GM20000 (cell line): ENCODE measurements around the gene CENPF.

ENCODE experiments used
- DNase-seq: peaks from one replicate; pipeline ENCODE4 v3.0.0; 2012; ENCODE audit warnings: low spot score
- TF ChIP-seq, protein P1 (sequence below): IDR thresholded peaks from 2 replicates; pipeline ENCODE4 v1.5.1; 2012; ENCODE audit warnings: mild to moderate bottlenecking, control low read depth; ENCODE audit errors: extremely low read depth, missing control alignments

CENPF gene

GRCh38 chr1:214648801-214649200 lies 45.8 kb downstream of the CENPF start:
- DNase-seq = no peak
- TF ChIP-seq, protein P1, sequence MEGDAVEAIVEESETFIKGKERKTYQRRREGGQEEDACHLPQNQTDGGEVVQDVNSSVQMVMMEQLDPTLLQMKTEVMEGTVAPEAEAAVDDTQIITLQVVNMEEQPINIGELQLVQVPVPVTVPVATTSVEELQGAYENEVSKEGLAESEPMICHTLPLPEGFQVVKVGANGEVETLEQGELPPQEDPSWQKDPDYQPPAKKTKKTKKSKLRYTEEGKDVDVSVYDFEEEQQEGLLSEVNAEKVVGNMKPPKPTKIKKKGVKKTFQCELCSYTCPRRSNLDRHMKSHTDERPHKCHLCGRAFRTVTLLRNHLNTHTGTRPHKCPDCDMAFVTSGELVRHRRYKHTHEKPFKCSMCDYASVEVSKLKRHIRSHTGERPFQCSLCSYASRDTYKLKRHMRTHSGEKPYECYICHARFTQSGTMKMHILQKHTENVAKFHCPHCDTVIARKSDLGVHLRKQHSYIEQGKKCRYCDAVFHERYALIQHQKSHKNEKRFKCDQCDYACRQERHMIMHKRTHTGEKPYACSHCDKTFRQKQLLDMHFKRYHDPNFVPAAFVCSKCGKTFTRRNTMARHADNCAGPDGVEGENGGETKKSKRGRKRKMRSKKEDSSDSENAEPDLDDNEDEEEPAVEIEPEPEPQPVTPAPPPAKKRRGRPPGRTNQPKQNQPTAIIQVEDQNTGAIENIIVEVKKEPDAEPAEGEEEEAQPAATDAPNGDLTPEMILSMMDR = no peak

DNA sequence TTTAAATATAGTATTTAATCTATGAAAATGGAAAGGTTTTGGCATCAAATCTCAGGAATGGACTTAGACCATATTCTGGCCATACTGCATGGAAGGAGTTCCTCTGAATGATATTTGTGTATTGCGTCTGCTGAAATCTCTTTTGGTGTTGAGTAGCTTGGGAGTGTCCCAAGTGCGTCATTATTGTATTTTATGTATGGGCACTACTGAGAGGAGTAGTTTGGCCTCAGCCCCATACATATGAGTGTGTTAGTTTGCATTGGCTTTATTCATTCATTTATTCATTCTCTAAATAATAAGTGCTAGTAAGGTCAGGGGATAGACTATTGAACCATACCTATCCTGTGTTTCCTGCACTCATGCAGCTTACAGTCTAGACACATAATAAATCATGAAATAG lies 46.6 kb downstream of the CENPF start:
- TF ChIP-seq, protein P1 = no peak
- DNase-seq = no peak

GRCh38 chr1:214650664-214651063 lies 47.7 kb downstream of the CENPF start:
- TF ChIP-seq, protein P1 = no peak
- DNase-seq = no peak

- TF ChIP-seq, protein P1 = no peak
- DNase-seq = no peak
These were observed 54.3 kb downstream of the CENPF start for GRCh38 chr1:214657299-214657698.

DNA sequence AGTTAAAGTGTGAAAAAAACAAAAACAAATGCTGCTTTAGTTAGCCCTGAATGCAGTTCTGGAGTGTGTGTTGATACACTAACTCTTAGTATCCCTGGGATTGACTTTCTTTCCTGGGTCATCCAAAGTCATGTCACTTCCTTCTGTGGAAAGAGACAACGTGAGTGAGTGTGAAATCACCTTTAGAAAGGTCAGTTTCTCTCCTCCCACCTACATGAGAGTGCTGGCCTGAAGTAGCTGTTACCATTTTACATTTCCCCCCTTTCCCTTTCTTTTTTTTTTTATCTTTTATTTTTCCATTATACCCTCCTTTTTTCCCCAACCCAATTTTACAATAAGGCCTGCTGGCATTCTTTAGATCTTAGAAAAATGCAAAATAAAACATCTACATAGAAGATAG lies 55.2 kb downstream of the CENPF start:
- TF ChIP-seq, protein P1 = no peak
- no peak for DNase-seq

DNA sequence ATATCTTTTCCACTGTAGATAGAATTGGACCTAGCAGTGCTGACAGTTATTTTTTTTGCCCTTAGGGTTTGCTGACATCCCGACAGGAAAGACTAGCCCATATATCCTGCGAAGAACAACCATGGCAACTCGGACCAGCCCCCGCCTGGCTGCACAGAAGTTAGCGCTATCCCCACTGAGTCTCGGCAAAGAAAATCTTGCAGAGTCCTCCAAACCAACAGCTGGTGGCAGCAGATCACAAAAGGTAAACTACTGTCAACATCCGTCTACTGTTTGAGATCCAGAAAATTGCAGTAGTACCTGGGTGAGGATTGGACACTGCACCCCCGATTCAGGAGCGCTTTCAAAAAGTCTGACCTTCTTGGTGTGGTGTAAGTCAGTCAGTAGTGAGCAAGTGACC lies 55.8 kb downstream of the CENPF start:
- no peak for DNase-seq
- TF ChIP-seq, protein P1 = no peak

GRCh38 chr1:214660190-214660589 lies 57.2 kb downstream of the CENPF start:
- TF ChIP-seq, protein P1 = no peak
- DNase-seq = no peak
